ENCODE results near the gene MR1. TPM values are rescaled to one million over a fixed set of nuclear protein-coding genes. Genes with fewer than 3 reads are reported as not detected.

Gene MR1
- polyA plus RNA-seq, 1 donor: 4.1 TPM

GRCh38 chr1:181062836-181063428 is 29.1 kb downstream of the MR1 start:
- DNase-seq (ENCODE audit: low read depth): no peak

- DNase-seq (ENCODE audit: low read depth): no peak
Observed at GRCh38 chr1:181064011-181064623, 30.3 kb downstream of the MR1 start.

DNA sequence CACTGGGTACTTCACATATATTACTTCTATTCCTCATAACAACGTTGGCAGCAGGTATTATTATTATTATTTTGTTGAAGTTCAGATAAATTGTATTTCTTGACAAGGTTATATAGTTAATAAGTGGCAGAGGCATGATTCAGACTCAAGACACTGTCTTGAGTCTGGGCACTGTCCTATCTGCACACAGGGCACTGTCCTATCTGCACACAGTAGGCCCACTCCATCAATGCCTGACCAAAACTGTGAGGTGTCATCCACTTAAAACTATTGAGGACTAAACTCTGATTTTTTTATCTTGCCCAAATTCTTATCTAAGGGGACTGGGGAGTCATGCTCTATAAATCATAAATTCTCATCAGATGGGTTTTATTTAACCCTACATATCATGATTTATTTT is 30.9 kb downstream of the MR1 start:
- DNase-seq (ENCODE audit: low read depth): no peak

DNA sequence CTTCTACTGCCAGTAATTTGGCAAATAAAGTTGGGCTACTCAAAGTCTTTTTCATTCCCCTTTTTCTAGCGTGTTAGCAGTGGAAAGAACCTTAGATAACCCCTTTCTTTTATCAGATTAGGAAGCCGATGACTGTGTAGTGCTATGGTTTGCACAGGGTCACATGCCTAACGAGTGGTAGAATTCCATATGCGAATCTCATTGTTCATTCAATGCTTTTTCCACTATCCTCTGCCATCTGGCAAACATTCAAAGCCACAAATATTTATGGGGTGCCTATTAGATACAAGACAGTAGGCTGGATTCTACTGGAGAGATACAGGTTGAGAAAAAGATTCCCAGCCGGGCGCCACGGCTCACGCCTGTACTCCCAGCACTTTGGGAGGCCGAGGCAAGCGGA is 39.9 kb downstream of the MR1 start:
- no peak for DNase-seq (ENCODE audit: low read depth)

- DNase-seq (ENCODE audit: low read depth): no peak
Observed at GRCh38 chr1:181075766-181076350, 42.1 kb downstream of the MR1 start.

GRCh38 chr1:181076852-181077251 is 43.1 kb downstream of the MR1 start:
- DNase-seq (ENCODE audit: low read depth): no peak

GRCh38 chr1:181077576-181078242 is 43.9 kb downstream of the MR1 start:
- no peak for DNase-seq (ENCODE audit: low read depth)

GRCh38 chr1:181079382-181079781 is 45.6 kb downstream of the MR1 start:
- DNase-seq (ENCODE audit: low read depth): no peak

- DNase-seq (ENCODE audit: low read depth): no peak
Observed at GRCh38 chr1:181079920-181080319, 46.1 kb downstream of the MR1 start.

DNA sequence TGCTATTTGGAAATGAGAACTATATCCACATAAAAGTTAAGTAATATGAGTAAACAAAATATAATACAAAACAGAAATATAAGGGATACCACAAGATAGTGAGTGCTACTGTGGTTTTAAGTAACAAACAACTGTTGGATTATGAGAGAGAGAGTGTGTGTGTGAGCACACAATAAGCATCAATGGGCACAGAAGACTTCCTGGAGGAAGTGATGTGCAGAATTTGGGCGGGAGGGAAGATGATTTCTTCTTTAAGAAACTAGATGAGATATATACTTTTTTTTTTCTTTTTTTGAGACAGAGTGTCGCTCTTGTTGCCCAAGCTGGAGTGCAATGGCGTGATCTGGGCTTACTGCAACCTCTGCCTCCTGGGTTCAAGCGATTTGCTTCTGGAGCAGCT is 46.8 kb downstream of the MR1 start:
- no peak for DNase-seq (ENCODE audit: low read depth)

GRCh38 chr1:181081395-181081794 is 47.6 kb downstream of the MR1 start:
- DNase-seq (ENCODE audit: low read depth): no peak

DNA sequence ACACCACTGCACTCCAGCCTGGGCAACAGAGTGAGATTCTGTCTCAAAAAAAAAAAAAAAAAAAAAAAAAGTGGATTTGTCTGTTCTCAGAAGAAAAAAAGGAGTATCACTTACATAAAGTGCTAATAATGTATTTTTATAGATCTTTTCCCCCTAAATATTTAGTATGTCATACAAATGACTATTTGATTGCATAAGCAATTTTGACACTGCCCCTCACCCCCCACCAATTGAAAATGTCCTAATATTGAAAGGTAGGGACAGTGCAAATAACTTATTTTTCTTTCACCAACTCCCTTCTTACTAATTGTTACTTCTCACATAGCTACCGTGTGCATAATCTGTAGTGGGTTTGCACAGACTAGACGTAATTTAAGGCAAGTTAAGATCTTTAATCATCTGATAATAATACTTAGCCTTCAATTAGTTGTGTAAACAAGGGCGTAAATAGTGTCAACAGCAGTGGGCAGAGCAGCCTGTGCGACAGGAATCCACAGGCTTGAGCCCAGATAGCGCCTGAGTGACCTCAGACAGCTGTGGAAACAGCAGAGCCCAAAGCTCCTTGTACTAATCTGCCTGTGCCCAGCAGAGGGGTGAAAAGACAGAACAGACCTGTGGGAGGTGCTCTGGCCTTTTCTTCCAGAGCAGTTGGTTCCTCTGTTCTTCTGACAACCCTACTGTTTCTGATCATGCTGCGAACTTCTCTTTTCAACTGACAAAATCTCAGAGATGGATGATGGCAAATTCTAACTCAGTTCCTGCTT is 50.2 kb downstream of the MR1 start:
- DNase-seq (ENCODE audit: low read depth): no peak

GRCh38 chr1:181084606-181084969 is 50.8 kb downstream of the MR1 start:
- DNase-seq (ENCODE audit: low read depth): no peak

- no peak for DNase-seq (ENCODE audit: low read depth)
Observed at GRCh38 chr1:181086091-181086490, 52.3 kb downstream of the MR1 start.

DNA sequence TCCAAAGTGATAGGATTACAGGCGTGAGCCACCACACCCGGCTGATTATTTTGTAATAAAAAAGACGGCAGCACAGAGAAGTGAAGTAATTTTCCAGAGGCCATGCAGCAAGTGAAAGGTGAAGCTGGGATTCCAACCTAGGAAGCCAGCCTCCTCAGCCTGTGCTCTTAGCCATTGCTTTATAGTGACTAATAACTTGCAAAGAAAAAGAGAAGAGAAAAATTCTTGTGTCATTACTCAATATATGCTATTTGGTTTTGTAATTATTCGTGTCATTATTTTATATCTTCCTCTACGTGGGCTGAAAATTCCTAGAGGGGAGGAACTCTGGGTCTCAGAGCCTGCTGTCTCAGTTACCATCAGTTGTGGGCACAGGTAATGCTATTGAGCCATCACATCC is 53.1 kb downstream of the MR1 start:
- no peak for DNase-seq (ENCODE audit: low read depth)

GRCh38 chr1:181087400-181087901 is 53.7 kb downstream of the MR1 start:
- DNase-seq (ENCODE audit: low read depth): no peak

- peak; percentile 93 for DNase-seq (ENCODE audit: low read depth)
Observed at GRCh38 chr1:181088079-181089016, 54.6 kb downstream of the MR1 start, which contains the start of gene IER5. IER5 (plus strand) TSS chr1:181088700; CDS start chr1:181088903, 203 bp downstream.

GRCh38 chr1:181089017-181089675 is 55.4 kb downstream of the MR1 start:
- no peak for DNase-seq (ENCODE audit: low read depth)

- DNase-seq (ENCODE audit: low read depth): no peak
Observed at GRCh38 chr1:181089676-181090544, 56.1 kb downstream of the MR1 start.
